K562 (cell line): Measurements from ENCODE around the gene PRRC2B. TPM values are rescaled to one million over a fixed set of nuclear protein-coding genes. Genes with fewer than 3 reads are reported as not detected.

Experiments
- ATAC-seq: fragments of 200-7000 bp; cut with Tn5 transposase; 3 replicates; pipeline ENCODE4 v1.9.1; 2020; ENCODE audit warnings: moderate library complexity
- BruUV-seq: library from RNA; stranded (reverse); fragments of 400-500 nt; replicated peaks from 2 replicates; lab custom pipeline; 2021; lab: Mats Ljungman, UMichigan
- CTCF ChIA-PET: fragments of 300-600 bp; formaldehyde crosslinking; extraction: SDS; loops from one replicate; lab custom pipeline; 2021; ENCODE audit warnings: low intra/inter-chr PET ratio; lab: Yijun Ruan, JAX
- POLR2A ChIA-PET: fragments of 300-600, 350-650 bp; sonication (Branson Sonifier 250); formaldehyde crosslinking; extraction: SDS; loops from one replicate; lab custom pipeline; 2021; ENCODE audit warnings: antibody characterized with exemption, inconsistent platforms; lab: Yijun Ruan, JAX
- DNase-seq, 4 experiments: peaks; one replicate each; pipeline versions ENCODE4 v3.0.0 to v3.0.0-alpha.2; 2011 to 2018; ENCODE audit warnings: low spot score in 3 of 4, mixed read lengths in 3 of 4; ENCODE audit errors: extremely low read depth in 1 of 4
- FAIRE-seq: peaks from 2 replicates; lab custom pipeline; 2011; peaks lifted over from hg19 to GRCh38; lab: Jason Lieb, UNC
- H2AFZ ChIP-seq: 2 replicates; pipeline ENCODE4 v1.6.0; 2011; ENCODE audit warnings: low read depth, low read length, control low read depth, inconsistent platforms
- H3K27ac ChIP-seq: fragments of 200-600 bp; 3 replicates; pipeline ENCODE4 v1.8.0; 2011; ENCODE audit warnings: low read depth, mild to moderate bottlenecking, control low read depth, inconsistent platforms, low read length, moderate library complexity, mixed read lengths; ENCODE audit errors: extremely low read depth
- H3K27me3 ChIP-seq, 2 experiments: fragments of 300-600 bp in 1 of 2; 2 replicates in 1 of 2; 3 replicates in 1 of 2; pipeline versions ENCODE4 v1.6.0 to v1.8.0; 2011; ENCODE audit warnings: inconsistent platforms in 2 of 2, low read length in 2 of 2, mild to moderate bottlenecking in 1 of 2, mixed read lengths in 1 of 2, moderate library complexity in 1 of 2; ENCODE audit not compliant: control insufficient read depth in 2 of 2, insufficient read depth in 2 of 2
- H3K36me3 ChIP-seq: fragments of 300-600 bp; 3 replicates; pipeline ENCODE4 v1.8.0; 2011; ENCODE audit warnings: mild to moderate bottlenecking, low read length, inconsistent platforms; ENCODE audit not compliant: control insufficient read depth, insufficient read depth
- H3K4me1 ChIP-seq, 2 experiments: fragments of 200-600 bp in 1 of 2; replicated peaks in 1 of 2; 2 replicates in 1 of 2; 3 replicates in 1 of 2; pipeline versions ENCODE4 v1.5.1 to v1.8.0; 2011; ENCODE audit warnings: inconsistent platforms in 2 of 2, low read length in 2 of 2, mild to moderate bottlenecking in 1 of 2, mixed read lengths in 1 of 2, moderate library complexity in 1 of 2; ENCODE audit not compliant: control insufficient read depth in 2 of 2, insufficient read depth in 2 of 2
- H3K4me2 ChIP-seq: 2 replicates; pipeline ENCODE4 v1.6.1; 2011; ENCODE audit warnings: low read length, control low read depth, inconsistent platforms, mixed read lengths; ENCODE audit not compliant: insufficient read depth
- H3K4me3 ChIP-seq: fragments of 200-600 bp; sonication (generic), shearing (Covaris generic); 2 replicates; pipeline ENCODE4 v1.5.1; 2016; ENCODE audit warnings: control low read depth, inconsistent platforms
- H3K79me2 ChIP-seq: fragments of 200-600 bp; 3 replicates; pipeline ENCODE4 v1.8.0; 2011; ENCODE audit warnings: low read length, inconsistent platforms; ENCODE audit not compliant: control insufficient read depth, insufficient read depth
- H3K9ac ChIP-seq, 2 experiments: 2 replicates each; pipeline versions ENCODE4 v1.6.0 to v1.6.1; 2011; ENCODE audit warnings: low read depth in 2 of 2, low read length in 2 of 2, control low read depth in 1 of 2, inconsistent platforms in 1 of 2, mild to moderate bottlenecking in 1 of 2, mixed read lengths in 1 of 2; ENCODE audit not compliant: insufficient read depth in 1 of 2
- H3K9me1 ChIP-seq: one replicate; pipeline ENCODE4 v1.6.0; 2011; ENCODE audit warnings: inconsistent platforms, mild to moderate bottlenecking, low read length, moderate library complexity; ENCODE audit not compliant: control insufficient read depth, insufficient read depth
- H3K9me3 ChIP-seq: replicated peaks from 2 replicates; pipeline ENCODE4 v1.5.1; 2011; ENCODE audit warnings: low read depth, low read length, inconsistent platforms; ENCODE audit not compliant: control insufficient read depth, insufficient read depth
- H4K20me1 ChIP-seq: replicated peaks from 2 replicates; pipeline ENCODE4 v1.6.1; 2011; ENCODE audit warnings: low read length, inconsistent platforms, mixed read lengths; ENCODE audit not compliant: control insufficient read depth, insufficient read depth
- FUS ChIP-seq: fragments of 200-400 bp; formaldehyde crosslinking; optimal IDR thresholded peaks from 2 replicates; pipeline ENCODE3; 2017; ENCODE audit warnings: low read depth, low read length
- POLR2A ChIP-seq: fragments of 450-650 bp; conservative IDR thresholded peaks from 2 replicates; pipeline ENCODE4 v1.6.1; 2016
- POLR2AphosphoS5 ChIP-seq: IDR thresholded peaks from 2 replicates; pipeline ENCODE4 v1.6.1; 2011; ENCODE audit warnings: mild to moderate bottlenecking, low read depth, low read length, moderate library complexity; ENCODE audit not compliant: control insufficient read depth, insufficient read depth
- TRIM28 ChIP-seq: fragments of 450-650 bp; IDR thresholded peaks from 2 replicates; pipeline ENCODE4 v1.6.1; 2017
- WGBS: fragments of 100-300 bp; shearing (Covaris generic); methylation state at CpG from one replicate; pipeline ENCODE4 v1.1.6; 2016; ENCODE audit warnings: low coverage, mixed read lengths; ENCODE audit not compliant: insufficient coverage; ENCODE audit errors: missing lambda C conversion rate; 5-methylcytosine and 5-hydroxymethylcytosine counted together
- in situ Hi-C: fragments of 300-500 bp; cut with MboI; formaldehyde crosslinking; loops from 4 replicates; pipeline ENCODE4 v1.15.0; 2018; ENCODE audit warnings: inconsistent platforms, mixed read lengths
- intact Hi-C: fragments of 100-400 bp; cut with micrococcal nuclease; formaldehyde crosslinking; loops from 2 replicates; pipeline ENCODE4 v1.14.2; 2022
- polyA plus RNA-seq, 8 experiments: library from polyadenylated mRNA; depleted of rRNA in 4 of 8; stranded (reverse) in 5 of 8; unstranded in 3 of 8; fragments of >200 nt; fragmentation: Nextera tagmentation in 2 of 8; fragmentation: Illumina TruSeq in 1 of 8; extraction: Ambion mirVana in 2 of 8; extraction: Trizol in 1 of 8; gene quantifications; 2 replicates each; pipeline versions ENCODE4 v1.2.1 to v1.2.3, GENCODE V29; 2011 to 2014; ENCODE audit warnings: inconsistent platforms in 1 of 8, missing spikeins in 1 of 8
- total RNA-seq, 7 experiments: library from RNA; depleted of rRNA in 6 of 7; stranded (reverse); fragments of >200 nt in 6 of 7; fragmentation: Illumina TruSeq in 2 of 7; extraction: Trizol in 2 of 7; gene quantifications; 2 replicates each; pipeline versions ENCODE4 v1.2.1 to v1.2.3, GENCODE V29; 2011 to 2021; ENCODE audit warnings: low replicate concordance in 1 of 7
- TF ChIP-seq, protein P1 (sequence below): fragments of 250-450 bp; sonication (Bioruptor Pico); IDR thresholded peaks from 2 replicates; pipeline ENCODE4 v1.8.0; 2021; ENCODE audit warnings: moderate library complexity, mild to moderate bottlenecking, inconsistent platforms

PRRC2B gene
- total and polyA plus RNA-seq, 9 of the 15 experiments (the other 6 are each of a cell fraction or from before 2014, with no cell fraction given): 0.34 to 125 (median 30.9) TPM

- no peak for FAIRE-seq
- in situ Hi-C loops: no loop called here
- ATAC-seq: no peak
- H3K27ac ChIP-seq: no peak overlapping the region
- ChIA-PET POLR2A (interaction anchor here (0.6 to 2.4 kb wide), 5 partner anchors 8 to 228 kb away, joined by 3 to 12 read pairs (median 4); no protein-coding TSS in a partner anchor), CTCF (no interaction called here)
- H2AFZ ChIP-seq: no peak overlapping the region
- H3K9me3 ChIP-seq: no peaks in the 10 kb centered on the region
- DNase-seq: no peak
- no peaks in the 10 kb centered on the region for H3K9me1 ChIP-seq
- H3K9ac ChIP-seq: 0 out of 4 replicates have a peak overlapping the region, but pooled peaks of 1 of the 2 experiments have one; percentile 17
- H3K4me2 ChIP-seq: no peak overlapping the region
- H3K27me3 ChIP-seq: no peaks in the 10 kb centered on the region
- WGBS: 92% methylated on average over 7 of the region's 7 CpGs
- no peak overlapping the region for H3K4me3 ChIP-seq
- no TSS peak for BruUV-seq
- TF ChIP-seq POLR2A (peak; percentile 39; the same call in 1 of the 2 replicates), FUS (no peak), POLR2AphosphoS5 (peak; percentile 31; the same call in 1 of the 2 replicates), TRIM28 (no peak)
- TF ChIP-seq, protein P1, sequence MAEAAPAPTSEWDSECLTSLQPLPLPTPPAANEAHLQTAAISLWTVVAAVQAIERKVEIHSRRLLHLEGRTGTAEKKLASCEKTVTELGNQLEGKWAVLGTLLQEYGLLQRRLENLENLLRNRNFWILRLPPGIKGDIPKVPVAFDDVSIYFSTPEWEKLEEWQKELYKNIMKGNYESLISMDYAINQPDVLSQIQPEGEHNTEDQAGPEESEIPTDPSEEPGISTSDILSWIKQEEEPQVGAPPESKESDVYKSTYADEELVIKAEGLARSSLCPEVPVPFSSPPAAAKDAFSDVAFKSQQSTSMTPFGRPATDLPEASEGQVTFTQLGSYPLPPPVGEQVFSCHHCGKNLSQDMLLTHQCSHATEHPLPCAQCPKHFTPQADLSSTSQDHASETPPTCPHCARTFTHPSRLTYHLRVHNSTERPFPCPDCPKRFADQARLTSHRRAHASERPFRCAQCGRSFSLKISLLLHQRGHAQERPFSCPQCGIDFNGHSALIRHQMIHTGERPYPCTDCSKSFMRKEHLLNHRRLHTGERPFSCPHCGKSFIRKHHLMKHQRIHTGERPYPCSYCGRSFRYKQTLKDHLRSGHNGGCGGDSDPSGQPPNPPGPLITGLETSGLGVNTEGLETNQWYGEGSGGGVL: no peak
- H3K79me2 ChIP-seq: peaks cover 8% of the 10 kb centered on the region; the same call in 2 of the 3 replicates
- peaks cover 18% of the 10 kb centered on the region; the same call in 1 of the 2 replicates for H4K20me1 ChIP-seq
- intact Hi-C loops: no loop called here
- peaks cover 2 to 25% of the 10 kb centered on the region in 2 experiments; a peak in 4 of 5 replicates for H3K4me1 ChIP-seq
- peaks cover 58% of the 10 kb centered on the region; the same call in 2 of the 3 replicates for H3K36me3 ChIP-seq
Observed at GRCh38 chr9:131499254-131499767, 105.4 kb downstream of the PRRC2B start.
